NCI-H2029 treated with DMSO at 0.1 percent for 48 hours (cell line): ENCODE measurements around the gene RGS8.
"Not testable (repeated sequence)": the region's sequence is repeated elsewhere in the genome, so short reads cannot be mapped to it uniquely, and the experiment has no call there.

ENCODE experiments used
- DNase-seq: peaks from one replicate; lab custom pipeline; 2025; lab: John Stamatoyannopoulos, UW

Gene RGS8

GRCh38 chr1:182702826-182703524, 18.6 kb upstream of the RGS8 start:
- no peak for DNase-seq

GRCh38 chr1:182700351-182700709, 15.9 kb upstream of the RGS8 start:
- DNase-seq, result no peak

- DNase-seq, result no peak
Observed at GRCh38 chr1:182699393-182700350, 15.3 kb upstream of the RGS8 start.

- DNase-seq, result no peak
Observed at GRCh38 chr1:182698971-182699370, 14.6 kb upstream of the RGS8 start.

GRCh38 chr1:182693139-182693538, 8.8 kb upstream of the RGS8 start:
- not testable (repeated sequence) for DNase-seq

- DNase-seq, result no peak
Observed at GRCh38 chr1:182690886-182691443, 6.6 kb upstream of the RGS8 start.

- no peak for DNase-seq
Observed at GRCh38 chr1:182688436-182689205, 4.2 kb upstream of the RGS8 start.

GRCh38 chr1:182687361-182687760, 3.0 kb upstream of the RGS8 start:
- no peak for DNase-seq

GRCh38 chr1:182686446-182686845, 2.1 kb upstream of the RGS8 start:
- DNase-seq, result no peak

GRCh38 chr1:182685215-182685614, 828 bp upstream of the RGS8 start:
- no peak for DNase-seq

GRCh38 chr1:182682898-182683501, 1.4 kb downstream of the RGS8 start:
- DNase-seq, result no peak

- no peak for DNase-seq
Observed at GRCh38 chr1:182682406-182682805, 2.0 kb downstream of the RGS8 start.

GRCh38 chr1:182681568-182681912, 2.8 kb downstream of the RGS8 start:
- no peak for DNase-seq

GRCh38 chr1:182680901-182681567, 3.4 kb downstream of the RGS8 start:
- no peak for DNase-seq

- DNase-seq, result no peak
Observed at GRCh38 chr1:182680408-182680807, 4.0 kb downstream of the RGS8 start.

GRCh38 chr1:182679684-182680083, 4.7 kb downstream of the RGS8 start:
- DNase-seq, result no peak

GRCh38 chr1:182677397-182678098, 6.8 kb downstream of the RGS8 start:
- no peak for DNase-seq

- DNase-seq, result no peak
Observed at GRCh38 chr1:182676274-182676673, 8.1 kb downstream of the RGS8 start.

- DNase-seq, result no peak
Observed at GRCh38 chr1:182674346-182675246, 9.8 kb downstream of the RGS8 start.

- DNase-seq, result no peak
Observed at GRCh38 chr1:182672487-182672836, 11.9 kb downstream of the RGS8 start.
